GM12892 (cell line): ENCODE results near the gene CNIH1. TPM values are rescaled to one million over a fixed set of nuclear protein-coding genes. Genes with fewer than 3 reads are reported as not detected.

ENCODE experiments used
- DNase-seq: peaks from one replicate; pipeline ENCODE4 v3.0.0; 2011; ENCODE audit not compliant: insufficient read length
- FAIRE-seq: peaks from 2 replicates; lab custom pipeline; 2011; peaks lifted over from hg19 to GRCh38; lab: Jason Lieb, UNC
- POLR2A ChIP-seq: IDR thresholded peaks from 2 replicates; pipeline ENCODE4 v1.6.1; 2011; ENCODE audit warnings: low read depth, low read length, control low read depth
- POLR2AphosphoS5 ChIP-seq: IDR thresholded peaks from 2 replicates; pipeline ENCODE4 v1.6.1; 2011; ENCODE audit warnings: low read depth, low read length, control low read depth
- TAF1 ChIP-seq: IDR thresholded peaks from 2 replicates; pipeline ENCODE4 v1.6.1; 2011; ENCODE audit warnings: low read depth, mild to moderate bottlenecking, control low read depth, low read length, borderline replicate concordance
- polyA plus RNA-seq: library from polyadenylated mRNA; unstranded; fragments of >200 nt; gene quantifications from one replicate; pipeline ENCODE4 v1.2.1, GENCODE V29; 2012; ENCODE audit warnings: missing spikeins, inconsistent platforms; ENCODE audit not compliant: missing spikeins

CNIH1 gene
- polyA plus RNA-seq: 84.4 TPM

DNA sequence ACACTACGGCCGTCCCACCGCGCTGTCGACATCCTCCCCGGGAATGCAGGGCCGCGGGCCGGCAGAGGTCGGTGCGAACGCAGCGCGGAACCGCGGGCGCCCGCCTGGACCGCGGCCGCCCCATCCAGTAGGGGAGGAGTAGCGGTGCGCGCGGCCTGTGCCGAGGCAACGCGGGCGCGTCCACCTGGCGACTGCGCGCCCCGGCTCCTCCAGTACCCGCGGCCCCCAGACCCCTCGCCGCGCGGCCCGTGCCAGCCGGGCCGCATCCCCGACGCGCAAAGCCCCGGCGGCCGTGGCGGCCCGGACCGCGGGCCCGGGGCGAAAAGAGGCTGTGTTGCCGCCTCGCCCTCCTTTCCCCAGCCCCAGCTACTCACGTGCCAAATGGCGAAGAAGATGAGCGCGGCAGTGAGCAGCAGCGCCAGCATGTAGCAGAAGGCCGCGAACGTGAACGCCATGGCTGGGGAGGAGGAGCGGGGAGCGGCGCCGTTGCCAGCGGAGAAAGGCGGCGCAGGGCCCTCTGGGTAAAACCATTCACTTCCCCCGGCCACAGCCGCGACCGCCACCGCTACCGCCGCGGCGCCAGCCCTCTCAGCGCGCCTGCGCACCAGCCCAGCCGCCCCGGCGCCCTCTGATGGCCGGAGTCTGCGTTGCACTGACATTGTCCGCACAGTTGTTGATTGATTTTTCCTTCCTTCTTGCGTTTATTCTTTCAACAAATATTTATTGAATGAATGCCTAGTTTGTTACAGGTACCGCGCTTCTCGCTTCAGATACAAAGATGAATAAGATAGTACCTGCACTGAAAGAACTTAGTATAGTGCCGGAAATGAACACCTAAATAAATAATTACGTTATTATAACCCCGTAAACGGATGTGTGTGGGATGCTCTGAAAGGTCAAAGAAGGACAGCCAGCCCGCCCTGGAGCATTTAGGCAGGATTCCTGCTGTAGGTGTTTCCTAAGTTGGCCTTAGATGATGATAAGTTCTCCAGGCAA, at the start of gene CNIH1:
Gene CNIH1, minus strand, starts transcription at position 502 of the 996 bp plus-strand sequence. Its CDS starts 47 bp downstream, at position 455.
- peak; percentile 87 for DNase-seq
- peak; percentile 91 for FAIRE-seq

DNA sequence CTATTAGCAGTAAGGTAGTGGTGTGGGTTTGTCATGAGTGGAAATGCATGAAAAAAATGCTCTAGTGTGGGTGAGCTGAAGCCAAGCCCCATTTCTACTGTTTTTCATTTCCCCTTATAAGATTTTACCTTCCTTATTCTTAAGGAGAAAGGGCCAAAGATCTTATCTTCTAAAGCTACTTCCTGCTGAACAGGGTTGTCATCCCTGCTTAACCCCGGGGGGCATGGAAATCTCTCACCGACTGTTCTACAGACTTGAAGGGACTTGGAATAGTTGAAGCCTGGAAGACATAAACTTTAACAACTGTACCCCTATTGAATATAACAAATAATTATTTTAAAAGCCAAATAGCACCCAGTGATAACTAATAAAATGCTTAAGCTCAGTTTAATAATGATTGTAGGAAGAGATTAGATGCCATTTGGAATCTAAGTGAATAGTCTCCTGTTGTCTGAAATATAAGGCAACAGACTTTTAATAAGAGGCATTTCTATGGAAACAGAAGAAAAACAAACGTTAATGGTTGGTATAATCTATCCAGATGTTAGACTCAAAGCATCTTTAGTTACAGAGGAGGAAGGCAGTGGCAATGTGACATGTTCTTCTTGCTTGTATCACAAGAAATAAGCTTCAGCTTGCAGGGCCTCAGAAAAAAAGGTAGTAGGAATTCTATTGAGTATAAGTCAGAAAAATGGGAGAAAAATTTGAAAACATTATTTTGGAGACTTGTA, 49.4 kb upstream of the CNIH1 start:
- FAIRE-seq: no peak
- no peak for TF ChIP-seq POLR2A
- DNase-seq: no peak

More for the DNA sequence above, at the start of gene CNIH1:
- TF ChIP-seq TAF1 (0 out of 2 replicates have a peak, but pooled peaks have one; percentile 9), POLR2A (peak; percentile 74; the same call in 1 of the 2 replicates), POLR2AphosphoS5 (peak; percentile 73)

DNA sequence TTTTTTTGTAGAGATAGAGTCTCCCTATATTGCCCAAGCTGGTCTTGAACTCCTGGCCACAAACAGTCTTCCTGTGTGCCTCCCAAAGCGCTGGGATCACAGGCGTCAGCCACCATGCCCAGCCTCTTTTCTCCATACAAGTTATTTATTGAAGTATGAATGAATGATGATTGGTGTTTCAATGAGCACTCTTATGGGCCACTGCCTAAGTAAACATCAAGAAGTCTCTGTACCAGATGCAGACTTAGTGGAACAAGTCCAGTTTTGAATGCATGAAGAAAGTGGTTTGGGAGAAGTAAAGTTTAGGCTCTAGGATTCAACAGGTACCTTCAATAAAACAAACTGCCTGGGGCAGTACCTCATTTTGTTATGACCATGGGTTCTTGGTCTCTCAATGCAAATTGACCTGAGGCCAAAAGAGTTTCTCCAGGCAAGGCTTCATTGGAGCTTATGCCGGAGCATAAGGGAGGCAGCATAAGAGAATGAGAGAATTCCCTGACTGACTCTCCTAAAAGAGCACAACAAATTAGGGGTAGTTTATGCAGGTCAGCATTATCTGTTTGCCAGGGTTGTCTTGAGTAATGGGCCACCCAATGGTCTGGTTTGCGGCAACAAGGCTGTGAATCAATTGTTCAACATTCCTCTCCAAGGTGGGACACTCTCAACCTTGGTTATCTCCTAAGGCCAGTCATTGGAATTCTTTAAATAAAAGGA, 48.7 kb upstream of the CNIH1 start:
- no peak for DNase-seq
- no peak for FAIRE-seq
- TF ChIP-seq POLR2A: no peak
- no peak for TF ChIP-seq POLR2AphosphoS5
- no peak for TF ChIP-seq TAF1

DNA sequence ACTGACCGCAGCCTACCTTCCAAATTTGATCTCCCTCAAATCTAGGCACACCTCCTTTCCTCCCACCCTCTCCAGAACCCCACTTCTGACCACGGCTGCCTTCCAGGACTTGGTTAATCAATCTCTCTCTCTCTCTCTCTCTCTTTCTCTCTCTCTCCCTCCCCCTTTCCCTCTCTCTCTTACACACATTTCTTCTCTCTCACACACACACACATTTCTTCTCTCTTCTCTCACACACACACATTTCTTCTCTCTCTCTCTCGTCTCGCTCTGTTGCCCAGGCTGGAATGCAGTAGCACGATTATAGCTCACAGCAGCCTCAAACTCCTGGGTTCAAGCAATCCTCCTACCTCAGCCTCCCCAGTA, 48.1 kb upstream of the CNIH1 start:
- TF ChIP-seq TAF1: no peak
- no peak for TF ChIP-seq POLR2A
- no peak for TF ChIP-seq POLR2AphosphoS5
- DNase-seq: no peak
- FAIRE-seq: no peak

DNA sequence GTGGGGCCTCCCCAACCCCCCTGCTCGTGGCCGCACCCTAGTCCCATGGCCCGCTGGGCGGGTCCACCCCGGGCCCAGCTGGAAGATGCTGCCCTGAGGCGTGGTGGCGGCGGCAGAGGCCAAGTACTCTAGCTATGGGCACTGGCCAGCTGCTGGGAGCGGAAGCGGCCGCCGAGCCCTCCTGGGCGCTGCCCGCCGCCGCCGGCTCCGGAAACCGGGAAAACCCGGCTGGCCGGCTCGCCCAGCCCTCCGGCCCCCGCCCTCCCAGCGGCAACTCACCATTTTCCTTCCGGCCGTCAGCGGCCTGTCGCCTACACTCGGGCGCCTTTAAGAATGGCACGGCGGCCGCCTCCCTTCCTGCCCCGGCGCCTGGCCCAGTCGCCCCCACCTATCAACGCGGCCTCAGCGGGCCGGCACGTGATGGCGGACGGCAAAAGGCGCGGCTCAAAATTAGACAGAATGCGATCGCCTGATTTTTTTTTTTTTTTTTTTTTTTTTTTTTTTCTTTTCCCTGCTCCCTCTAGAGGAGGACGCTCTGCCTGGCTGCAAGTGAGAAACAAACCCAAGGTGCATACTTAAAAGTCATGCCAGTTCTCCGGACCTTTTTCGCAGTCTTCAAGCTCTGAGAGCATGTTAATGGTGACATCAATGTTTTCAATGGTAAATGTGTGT, 47.6 kb upstream of the CNIH1 start, which contains the start of gene GMFB:
Gene GMFB, minus strand, starts transcription at position 335 of the 672 bp plus-strand sequence. Its CDS starts 53 bp downstream, at position 282.
- TF ChIP-seq TAF1 (0 out of 2 replicates have a peak, but pooled peaks have one; percentile 25), POLR2A (peak; percentile 84), POLR2AphosphoS5 (peak; percentile 64)
- DNase-seq (peak; percentile 86), FAIRE-seq (peak; percentile 84)

DNA sequence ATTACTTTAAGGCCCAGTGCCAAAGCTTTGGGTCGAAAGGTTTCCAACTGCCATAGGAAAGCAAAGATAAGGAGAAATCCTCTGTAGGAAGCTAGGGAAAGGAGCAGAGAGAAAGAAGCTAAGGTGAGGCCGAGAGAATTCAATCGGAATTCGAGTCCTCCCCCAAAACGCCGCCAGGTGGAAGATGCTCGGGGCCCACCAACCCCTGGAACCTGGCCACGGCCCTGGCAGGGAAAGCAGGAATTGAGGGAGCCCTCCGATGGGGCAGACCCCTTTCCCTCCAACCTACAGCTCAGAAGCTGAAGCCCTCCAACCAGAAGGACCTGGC, 47.1 kb upstream of the CNIH1 start:
- no peak for TF ChIP-seq POLR2A
- TF ChIP-seq TAF1: no peak
- TF ChIP-seq POLR2AphosphoS5: no peak; the same call in 1 of the 2 replicates
- DNase-seq (no peak), FAIRE-seq (no peak)

DNA sequence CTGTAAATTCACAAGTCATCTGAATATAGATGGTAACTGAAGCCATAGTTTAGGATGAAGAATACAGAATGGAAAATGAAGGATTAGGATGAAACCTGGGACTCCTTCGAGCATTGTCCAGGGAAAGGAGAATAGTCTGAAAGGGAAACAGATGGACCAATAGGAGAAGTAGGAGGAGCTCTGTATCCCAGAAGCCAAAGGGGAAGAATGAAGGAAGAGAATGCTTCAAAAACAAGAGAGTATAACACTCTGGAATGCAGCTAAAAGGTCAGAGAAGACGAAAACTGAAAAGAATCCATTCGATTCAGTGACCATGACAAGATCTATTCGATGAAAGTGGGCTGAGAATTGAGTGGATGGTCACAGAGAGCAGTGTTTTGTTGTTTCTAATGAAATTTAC, 46.6 kb upstream of the CNIH1 start:
- DNase-seq: no peak

DNA sequence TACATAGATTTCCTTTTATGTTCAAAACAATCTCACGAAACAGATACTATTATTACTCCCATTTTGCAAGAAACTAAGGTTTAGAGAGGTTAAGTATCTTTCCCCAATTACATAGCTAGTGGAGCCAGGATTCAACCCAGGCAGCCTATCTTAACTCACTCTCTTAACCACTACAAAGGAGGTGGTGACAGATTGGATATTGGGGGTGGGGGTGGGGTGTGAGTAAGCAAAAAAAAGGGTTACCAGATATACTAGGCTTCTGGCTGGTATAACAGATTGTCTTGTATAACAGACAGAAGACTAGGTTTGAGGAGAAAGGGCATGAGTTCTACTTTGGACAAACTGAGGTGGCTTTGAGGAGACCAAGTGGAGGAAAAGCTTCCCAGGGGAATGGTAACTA, 45.5 kb upstream of the CNIH1 start:
- DNase-seq (no peak), FAIRE-seq (peak; percentile 17)
- no peak for TF ChIP-seq POLR2AphosphoS5

More for the DNA sequence above, 46.6 kb upstream of the CNIH1 start:
- no peak for TF ChIP-seq POLR2A
- TF ChIP-seq POLR2AphosphoS5: no peak
- no peak for TF ChIP-seq TAF1
- no peak for FAIRE-seq

DNA sequence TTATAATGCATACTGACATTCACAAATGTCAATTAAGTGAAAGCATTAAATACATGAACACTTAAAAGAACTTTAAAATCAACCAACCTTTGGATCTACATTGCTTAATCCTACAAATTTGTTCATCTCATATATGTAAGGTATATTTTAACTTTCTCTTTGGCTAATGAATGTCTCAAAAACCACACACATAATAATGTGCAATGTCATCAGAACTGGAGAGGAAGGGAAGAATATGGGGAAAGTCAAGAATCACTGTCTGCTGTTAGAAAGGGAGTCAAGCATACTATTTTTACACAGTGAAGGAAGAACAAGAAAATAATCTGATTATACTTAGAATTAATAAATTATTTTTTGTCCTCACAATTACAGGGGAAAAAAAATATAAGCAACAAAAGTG, 42.7 kb upstream of the CNIH1 start:
- FAIRE-seq (no peak), DNase-seq (no peak)
- TF ChIP-seq POLR2A (no peak), TAF1 (no peak), POLR2AphosphoS5 (no peak)

DNA sequence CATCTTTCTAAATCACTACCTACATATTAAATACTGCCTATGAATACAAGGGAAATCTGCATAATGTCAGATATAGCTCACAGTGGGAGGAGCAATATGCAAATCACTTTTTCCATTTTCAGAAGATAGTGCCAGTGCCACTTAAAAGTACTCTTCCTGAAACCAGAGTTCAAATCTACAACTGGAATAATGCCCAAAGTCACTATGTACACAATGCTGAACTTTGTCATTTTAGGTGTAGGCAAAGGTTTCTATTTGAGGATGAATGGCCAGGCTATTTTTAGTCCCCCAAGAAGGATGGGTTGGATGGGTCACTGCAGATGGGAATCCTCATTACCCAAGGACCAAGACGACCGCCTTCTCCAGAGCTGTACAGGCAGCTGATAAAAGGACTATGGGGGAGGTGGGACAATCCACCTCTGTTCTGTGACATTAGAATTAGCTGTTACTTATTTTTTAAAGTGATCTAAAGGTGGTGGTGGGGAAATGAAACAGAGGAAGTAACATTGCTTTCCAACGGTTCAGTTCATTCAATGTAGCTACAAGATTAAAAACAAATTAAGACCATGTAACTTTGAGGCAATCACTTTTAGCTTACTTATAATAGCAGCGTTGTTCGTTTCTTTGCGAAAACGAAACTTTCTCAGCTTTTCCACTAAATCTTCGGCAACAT, 42.0 kb upstream of the CNIH1 start:
- peak; percentile 84 for FAIRE-seq
- no peak for TF ChIP-seq POLR2A
- no peak for TF ChIP-seq TAF1
- no peak for TF ChIP-seq POLR2AphosphoS5
- no peak for DNase-seq
